Esophagus muscularis mucosa (tissue), 4 donors: ENCODE results near the gene TMEM53. TPM values are rescaled to one million over a fixed set of nuclear protein-coding genes. Genes with fewer than 3 reads are reported as not detected.
A peak's percentile ranks its signal among the peaks of the same experiment; 100 is the strongest.

Experiments
- DNase-seq: peaks from one replicate; pipeline ENCODE4 v3.0.0-alpha.2; 2017; ENCODE audit errors: extremely low spot score
- H3K27ac ChIP-seq, 4 donors: fragments of 200-600 bp; sonication (generic); replicated peaks in 1 of 4; 1 replicate in 3 of 4; 2 replicates in 1 of 4; pipeline ENCODE4 v1.5.1; 2016 to 2019; ENCODE audit warnings: mild to moderate bottlenecking in 1 of 4
- H3K27me3 ChIP-seq, 4 donors: fragments of 200-600 bp; sonication (generic); one replicate each; pipeline versions ENCODE4 v1.5.1 to v1.6.0; 2016 to 2019
- H3K36me3 ChIP-seq, 4 donors: fragments of 200-600 bp; sonication (generic); one replicate each; pipeline ENCODE4 v1.5.1; 2016 to 2019
- H3K4me1 ChIP-seq, 4 donors: fragments of 200-600 bp; sonication (generic); one replicate each; pipeline ENCODE4 v1.5.1; 2016 to 2019
- H3K4me3 ChIP-seq, 4 donors: fragments of 200-600 bp; sonication (generic); 1 replicate in 2 of 4; 2 replicates in 2 of 4; pipeline ENCODE4 v1.5.1; 2016 to 2019; ENCODE audit warnings: mild to moderate bottlenecking in 4 of 4, moderate library complexity in 1 of 4
- H3K9me3 ChIP-seq, 4 donors: fragments of 200-600 bp; sonication (generic); 1 replicate in 3 of 4; 2 replicates in 1 of 4; pipeline ENCODE4 v1.5.1; 2016 to 2019
- EP300 ChIP-seq: sonication (generic); formaldehyde crosslinking; IDR thresholded peaks from one replicate; pipeline ENCODE4 v1.6.1; 2017; ENCODE audit warnings: antibody characterized with exemption
- POLR2A ChIP-seq: fragments of 450-650 bp; IDR thresholded peaks from one replicate; pipeline ENCODE4 v1.6.1; 2017; ENCODE audit warnings: antibody characterized with exemption, moderate library complexity, mild to moderate bottlenecking, low read depth
- POLR2AphosphoS5 ChIP-seq, 2 donors: sonication (generic); formaldehyde crosslinking; IDR thresholded peaks; one replicate each; pipeline ENCODE4 v1.6.1; 2017; ENCODE audit warnings: antibody characterized with exemption in 2 of 2
- WGBS: methylation state at CpG from one replicate; pipeline ENCODE4 v1.1.5; 2018; 5-methylcytosine and 5-hydroxymethylcytosine counted together
- intact Hi-C: fragments of 100-400 bp; cut with DNase I; formaldehyde crosslinking; loops from one replicate; pipeline ENCODE4 v1.15.1; 2023
- total RNA-seq, 4 donors: library from RNA; depleted of rRNA; stranded (reverse); fragments of >200 nt; gene quantifications; one replicate each; pipeline versions ENCODE4 v1.1.0 to v1.2.1, GENCODE V29; 2016
- TF ChIP-seq, protein P1 (sequence below), 3 experiments: fragments of 200-600 bp in 2 of 3; fragments of 450-650 bp in 1 of 3; sonication (generic) in 2 of 3; IDR thresholded peaks; one replicate each; pipeline ENCODE4 v1.5.1; 2017 to 2019; ENCODE audit warnings: antibody characterized with exemption in 3 of 3, mild to moderate bottlenecking in 2 of 3, moderate library complexity in 1 of 3

Gene TMEM53
- total RNA-seq, 4 donors from 2014 or later = 4.5 to 7.0 (median 5.7) TPM

DNA sequence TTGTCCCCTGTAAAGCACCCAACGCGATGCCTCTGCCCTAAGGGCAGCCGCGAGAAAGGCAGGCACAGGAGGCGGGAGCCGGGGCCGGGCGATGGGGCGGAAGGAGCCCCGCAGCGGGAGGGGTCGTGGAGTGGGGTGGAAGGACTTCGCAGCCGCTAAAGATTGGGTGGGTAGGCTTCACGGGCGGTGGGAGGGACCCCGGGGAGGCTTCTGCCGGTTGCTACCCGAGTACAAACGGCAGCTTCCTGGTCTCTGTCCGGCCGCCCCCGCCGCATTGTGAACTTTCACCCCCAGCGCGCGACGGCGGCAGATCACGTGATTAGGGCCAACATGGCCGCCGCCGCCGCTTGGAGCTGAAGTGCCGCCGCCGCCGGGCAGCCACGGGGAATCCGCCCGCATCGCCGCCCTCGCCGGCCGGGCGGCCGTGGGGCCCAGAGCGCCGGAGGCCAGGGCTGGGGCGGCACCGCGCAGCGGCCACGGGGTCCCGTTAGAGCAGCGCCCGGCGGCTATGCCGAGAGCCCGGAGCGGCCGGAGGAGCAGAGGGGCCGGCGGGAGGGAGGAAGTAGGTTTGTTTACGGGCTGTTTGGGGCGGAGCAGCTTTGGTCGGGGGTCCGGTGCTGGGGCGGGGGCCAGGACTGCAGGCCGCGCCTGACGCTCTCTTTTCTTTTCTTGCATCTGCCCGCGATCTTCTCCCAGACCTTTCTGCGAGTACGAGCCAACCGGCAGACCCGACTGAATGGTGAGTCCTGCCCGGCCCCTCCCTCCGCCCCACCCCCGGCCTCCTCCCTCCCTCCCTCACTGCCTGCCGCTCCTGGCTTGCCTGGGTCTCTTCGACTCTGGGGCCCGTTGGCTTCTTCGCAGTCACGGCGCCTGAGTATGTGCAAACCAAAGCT, 42.4 kb downstream of the TMEM53 start:
- no peaks in the 10 kb centered on the region for H3K9me3 ChIP-seq
- peak; percentile 98 for DNase-seq
- intact Hi-C loops = no loop called here
- H3K27me3 ChIP-seq = no peaks in the 10 kb centered on the region
- peaks cover 14 to 39% (median 32%) of the 10 kb centered on the region in 4 donors for H3K36me3 ChIP-seq
- H3K4me3 ChIP-seq = peak overlapping the region; percentile 77 to 98 (median 85)
- H3K27ac ChIP-seq = peak overlapping the region; percentile 90 to 95 (median 92)
- H3K4me1 ChIP-seq = peaks cover 33 to 52% (median 44%) of the 10 kb centered on the region in 4 donors
- 0% methylated on average over 34 of the region's 88 CpGs for WGBS
- TF ChIP-seq EP300 (no peak), POLR2A (peak; percentile 73), POLR2AphosphoS5 (IDR thresholded peaks at IDR 0.05) (peak; percentile 65 to 92)
- TF ChIP-seq, protein P1, sequence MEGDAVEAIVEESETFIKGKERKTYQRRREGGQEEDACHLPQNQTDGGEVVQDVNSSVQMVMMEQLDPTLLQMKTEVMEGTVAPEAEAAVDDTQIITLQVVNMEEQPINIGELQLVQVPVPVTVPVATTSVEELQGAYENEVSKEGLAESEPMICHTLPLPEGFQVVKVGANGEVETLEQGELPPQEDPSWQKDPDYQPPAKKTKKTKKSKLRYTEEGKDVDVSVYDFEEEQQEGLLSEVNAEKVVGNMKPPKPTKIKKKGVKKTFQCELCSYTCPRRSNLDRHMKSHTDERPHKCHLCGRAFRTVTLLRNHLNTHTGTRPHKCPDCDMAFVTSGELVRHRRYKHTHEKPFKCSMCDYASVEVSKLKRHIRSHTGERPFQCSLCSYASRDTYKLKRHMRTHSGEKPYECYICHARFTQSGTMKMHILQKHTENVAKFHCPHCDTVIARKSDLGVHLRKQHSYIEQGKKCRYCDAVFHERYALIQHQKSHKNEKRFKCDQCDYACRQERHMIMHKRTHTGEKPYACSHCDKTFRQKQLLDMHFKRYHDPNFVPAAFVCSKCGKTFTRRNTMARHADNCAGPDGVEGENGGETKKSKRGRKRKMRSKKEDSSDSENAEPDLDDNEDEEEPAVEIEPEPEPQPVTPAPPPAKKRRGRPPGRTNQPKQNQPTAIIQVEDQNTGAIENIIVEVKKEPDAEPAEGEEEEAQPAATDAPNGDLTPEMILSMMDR (IDR thresholded peaks at IDR 0.05) = no peak

DNA sequence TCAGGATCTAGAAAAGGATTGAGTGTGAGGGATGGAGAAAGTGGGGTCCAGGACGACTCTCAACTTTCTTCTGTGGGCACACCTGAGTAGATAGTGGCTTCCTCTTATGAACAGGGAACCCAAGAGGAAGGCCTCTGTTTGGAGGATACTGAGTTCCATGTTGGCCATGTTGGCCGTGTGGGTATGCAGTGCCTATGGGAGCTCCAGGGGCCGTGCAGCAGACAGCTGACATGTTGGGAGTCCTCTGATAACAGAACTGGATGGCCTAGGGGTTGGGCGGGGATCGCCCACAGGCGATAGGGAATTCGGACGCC, 43.0 kb downstream of the TMEM53 start:
- H3K27me3 ChIP-seq = no peaks in the 10 kb centered on the region
- H3K27ac ChIP-seq = peak overlapping the region; percentile 90 to 95 (median 92)
- no peak for DNase-seq
- H3K9me3 ChIP-seq = no peaks in the 10 kb centered on the region
- intact Hi-C loops = no loop called here
- H3K4me1 ChIP-seq = peaks cover 28 to 46% (median 39%) of the 10 kb centered on the region in 4 donors
- no peak for TF ChIP-seq EP300
- TF ChIP-seq POLR2A = no peak
- TF ChIP-seq, protein P1 (IDR thresholded peaks at IDR 0.05) = no peak
- no peak for TF ChIP-seq POLR2AphosphoS5 (IDR thresholded peaks at IDR 0.05)
- WGBS = 12% methylated on average over 6 of the region's 8 CpGs
- peak overlapping the region; percentile 77 to 98 (median 85) for H3K4me3 ChIP-seq
- peaks cover 8 to 33% (median 26%) of the 10 kb centered on the region in 4 donors for H3K36me3 ChIP-seq

DNA sequence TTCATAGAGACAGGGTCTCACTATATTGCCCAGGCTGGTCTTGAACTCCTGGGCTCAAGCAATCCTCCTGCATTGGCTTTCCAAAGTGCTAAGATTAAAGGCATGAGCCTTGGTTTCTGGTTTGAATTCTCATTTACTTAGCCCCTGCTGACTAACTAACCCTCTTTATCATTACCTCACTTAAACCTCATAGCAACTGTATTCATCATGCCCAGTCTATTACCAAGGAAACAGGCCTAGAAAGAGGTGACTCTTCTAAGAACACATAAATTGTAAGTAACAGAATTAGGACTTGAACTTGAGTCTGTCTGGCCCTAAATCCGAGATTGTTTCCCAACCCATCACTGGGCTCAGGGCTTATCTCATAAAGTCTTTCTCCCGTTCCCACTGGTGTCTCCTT, 44.2 kb downstream of the TMEM53 start:
- Histone ChIP-seq H3K9me3 (no peaks in the 10 kb centered on the region), H3K27ac (no peak overlapping the region), H3K27me3 (no peaks in the 10 kb centered on the region), H3K36me3 (peaks cover 0 to 21% (median 14%) of the 10 kb centered on the region in 4 donors), H3K4me3 (no peak overlapping the region), H3K4me1 (peaks cover 23 to 34% (median 33%) of the 10 kb centered on the region in 4 donors)
- WGBS = 94% methylated on average over 2 of the region's 2 CpGs
- TF ChIP-seq POLR2AphosphoS5 (IDR thresholded peaks at IDR 0.05) = no peak
- no peak for TF ChIP-seq EP300
- no peak for TF ChIP-seq POLR2A
- intact Hi-C loops = no loop called here
- no peak for DNase-seq

DNA sequence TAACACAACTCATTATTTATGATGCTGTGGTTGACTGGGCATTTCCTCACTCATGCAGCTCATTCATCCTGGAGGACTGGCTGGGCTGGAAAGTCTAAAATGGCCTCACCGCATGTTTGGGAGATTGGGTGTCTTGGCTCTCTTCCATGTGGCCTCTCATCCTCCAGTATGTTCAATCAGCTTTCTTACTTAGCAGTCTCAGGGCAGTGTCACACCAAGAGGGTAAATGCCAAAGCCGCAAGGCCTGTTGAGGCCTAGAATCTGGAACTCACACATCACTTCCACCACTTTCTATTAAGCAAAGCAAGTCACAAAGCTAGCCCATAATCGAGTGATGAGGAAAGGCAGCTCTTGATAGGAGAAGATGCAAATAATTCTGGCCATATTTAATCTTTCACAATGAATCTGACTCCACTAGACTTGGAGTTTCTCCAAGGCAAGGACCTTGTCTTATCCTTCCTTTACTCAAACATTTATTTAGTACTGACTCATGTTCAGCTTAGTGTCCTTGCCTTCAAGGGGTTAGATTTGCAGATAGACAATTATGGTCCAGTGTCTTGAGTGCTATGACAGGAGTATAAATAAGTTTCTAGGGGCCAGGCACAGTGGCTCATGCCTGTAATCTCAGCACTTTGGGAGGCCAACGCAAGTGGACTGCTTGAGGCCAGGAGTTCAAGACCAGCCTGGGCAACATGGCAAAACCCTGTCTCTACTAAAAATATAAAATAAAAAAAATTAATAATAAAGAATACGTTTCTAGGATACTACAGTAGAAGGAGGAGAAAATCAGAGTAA, 45.1 kb downstream of the TMEM53 start:
- no peak for TF ChIP-seq POLR2AphosphoS5 (IDR thresholded peaks at IDR 0.05)
- no peak for TF ChIP-seq EP300
- TF ChIP-seq POLR2A = no peak
- TF ChIP-seq, protein P1 (IDR thresholded peaks at IDR 0.05) = no peak
- Histone ChIP-seq H3K27ac (no peak overlapping the region), H3K4me3 (no peak overlapping the region), H3K36me3 (peaks cover 0 to 11% (median 5%) of the 10 kb centered on the region in 4 donors), H3K4me1 (peaks cover 22 to 24% (median 24%) of the 10 kb centered on the region in 4 donors), H3K27me3 (no peaks in the 10 kb centered on the region), H3K9me3 (no peaks in the 10 kb centered on the region)
- 91% methylated on average over 5 of the region's 5 CpGs for WGBS
- intact Hi-C loops = no loop called here
- no peak for DNase-seq

DNA sequence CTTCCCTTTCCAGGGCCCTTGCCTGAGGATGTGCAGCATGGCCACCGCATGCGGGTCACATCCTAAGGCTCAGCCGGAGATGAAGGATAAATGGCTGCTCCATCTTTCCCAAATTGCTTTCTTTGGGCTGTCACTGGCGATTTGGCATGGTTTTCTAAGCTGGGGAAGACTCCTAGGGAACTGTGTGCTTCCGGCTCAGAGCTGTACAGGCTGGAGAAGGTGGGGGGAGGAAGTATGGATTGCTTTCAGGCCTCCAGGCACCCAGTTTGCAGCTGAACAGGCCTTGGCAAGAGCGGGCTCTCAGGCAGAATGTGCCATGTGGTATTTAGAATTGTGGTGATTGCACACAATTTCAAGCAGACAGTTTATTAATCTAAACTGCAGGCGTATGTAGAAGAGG, 48.9 kb downstream of the TMEM53 start:
- intact Hi-C loops = no loop called here
- DNase-seq = no peak
- Histone ChIP-seq H3K36me3 (no peaks in the 10 kb centered on the region), H3K9me3 (no peaks in the 10 kb centered on the region), H3K27me3 (no peaks in the 10 kb centered on the region), H3K4me3 (no peak overlapping the region), H3K27ac (no peak overlapping the region), H3K4me1 (no peaks in the 10 kb centered on the region)
- TF ChIP-seq POLR2A = no peak
- TF ChIP-seq EP300 = no peak
- 88% methylated on average over 4 of the region's 7 CpGs for WGBS
